NCI-H2227 (cell line): ENCODE data around the gene MMP19.
"Not testable (repeated sequence)": the region's sequence is repeated elsewhere in the genome, so short reads cannot be mapped to it uniquely, and the experiment has no call there.

Experiments
- DNase-seq: peaks from one replicate; lab custom pipeline; 2025; ENCODE audit not compliant: unreplicated experiment; lab: John Stamatoyannopoulos, UW

Gene MMP19

DNA sequence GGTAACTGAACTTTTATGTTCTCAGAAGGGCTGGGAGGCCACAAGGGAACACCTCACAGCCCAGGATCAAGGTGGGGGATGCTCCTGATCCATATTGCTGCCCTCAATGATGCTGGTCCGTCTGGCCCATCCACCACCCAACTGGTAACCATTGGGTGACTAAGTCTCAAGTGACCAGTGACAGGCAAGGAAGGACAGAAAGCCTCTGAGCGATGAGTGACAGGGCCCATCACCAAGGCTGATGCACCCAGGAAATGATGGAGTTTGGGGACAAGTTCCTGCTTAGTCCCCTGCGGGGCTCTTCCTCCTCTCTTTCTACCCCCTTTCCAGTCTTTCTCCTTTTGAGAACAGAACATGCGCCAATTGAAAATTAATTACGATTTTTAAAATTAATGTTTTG lies 2.6 kb upstream of the MMP19 start:
- DNase-seq = no peak

DNA sequence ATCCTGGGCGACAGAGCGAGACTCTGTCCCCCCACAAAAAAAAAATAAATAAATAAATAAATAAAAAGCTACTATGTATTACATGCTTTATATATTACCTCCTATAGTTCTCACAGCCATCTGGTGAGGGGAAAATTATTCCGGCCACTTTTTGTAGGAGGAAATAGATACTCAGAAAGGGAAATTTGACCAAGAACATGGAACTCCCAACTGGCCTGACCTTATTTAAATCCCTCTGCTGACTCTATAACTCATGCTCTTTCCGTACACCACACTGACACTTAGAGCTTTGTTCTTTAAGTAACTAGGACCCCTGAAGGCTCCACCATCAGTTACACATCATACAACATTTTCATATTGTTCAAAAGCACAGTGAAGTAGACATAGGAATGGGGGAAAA lies 2.2 kb upstream of the MMP19 start:
- DNase-seq = no peak

DNA sequence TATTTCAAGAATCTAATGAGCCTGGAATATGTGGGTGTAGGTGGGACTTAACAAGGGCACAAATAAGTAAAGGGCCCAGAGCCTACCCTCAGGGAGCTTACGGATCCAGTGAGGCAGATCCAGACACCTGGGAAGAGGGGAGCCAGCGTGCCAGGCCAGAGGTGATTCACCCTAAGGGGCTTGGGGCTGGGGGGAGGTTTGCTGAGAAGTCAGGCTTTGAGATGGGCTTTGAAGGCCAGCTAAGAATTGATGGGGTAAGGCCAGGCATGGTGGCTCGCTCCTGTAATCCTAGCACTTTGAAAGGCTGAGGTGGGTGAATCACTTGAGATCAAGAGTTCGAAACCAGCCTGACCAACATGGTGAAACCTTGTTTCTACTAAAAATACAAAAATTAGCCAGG lies 695 bp upstream of the MMP19 start:
- DNase-seq = no peak

DNA sequence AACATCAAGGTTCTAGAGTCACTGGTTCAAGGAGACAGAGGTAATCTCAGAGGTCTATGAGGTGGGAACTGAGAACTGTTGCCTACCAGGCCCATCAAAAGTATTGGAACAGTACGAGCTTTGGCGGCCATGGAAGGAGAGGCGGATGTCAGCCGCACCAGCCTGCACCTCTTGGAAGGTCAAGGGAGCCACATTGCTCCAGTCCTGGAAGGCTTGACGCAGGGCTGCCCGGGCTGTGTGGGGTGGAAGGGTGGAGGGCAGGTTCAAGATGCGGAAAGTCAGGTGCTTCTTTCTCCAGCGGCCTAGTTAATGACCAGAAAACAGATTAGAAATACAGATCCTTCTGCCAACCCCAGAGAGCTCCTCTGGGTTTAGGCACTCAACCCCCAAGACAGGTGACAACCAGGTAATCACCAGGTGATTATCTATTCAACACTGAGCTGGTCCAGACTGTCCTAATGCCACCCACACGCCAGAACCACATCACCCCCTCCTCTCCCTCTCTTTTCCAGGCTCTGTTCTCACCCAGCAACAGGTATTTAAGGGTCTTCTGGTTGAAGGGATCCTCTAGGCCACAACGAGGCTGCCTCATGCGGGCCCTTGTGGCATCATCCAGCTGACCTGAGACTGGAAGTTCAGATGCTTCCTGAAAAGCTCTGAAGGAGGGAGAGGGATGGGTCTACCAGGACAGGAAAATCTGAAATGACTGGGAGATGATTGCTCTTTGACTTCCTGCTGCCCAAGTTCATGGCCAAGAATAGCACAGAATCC lies 2.0 kb downstream of the MMP19 start:
- DNase-seq = no peak

DNA sequence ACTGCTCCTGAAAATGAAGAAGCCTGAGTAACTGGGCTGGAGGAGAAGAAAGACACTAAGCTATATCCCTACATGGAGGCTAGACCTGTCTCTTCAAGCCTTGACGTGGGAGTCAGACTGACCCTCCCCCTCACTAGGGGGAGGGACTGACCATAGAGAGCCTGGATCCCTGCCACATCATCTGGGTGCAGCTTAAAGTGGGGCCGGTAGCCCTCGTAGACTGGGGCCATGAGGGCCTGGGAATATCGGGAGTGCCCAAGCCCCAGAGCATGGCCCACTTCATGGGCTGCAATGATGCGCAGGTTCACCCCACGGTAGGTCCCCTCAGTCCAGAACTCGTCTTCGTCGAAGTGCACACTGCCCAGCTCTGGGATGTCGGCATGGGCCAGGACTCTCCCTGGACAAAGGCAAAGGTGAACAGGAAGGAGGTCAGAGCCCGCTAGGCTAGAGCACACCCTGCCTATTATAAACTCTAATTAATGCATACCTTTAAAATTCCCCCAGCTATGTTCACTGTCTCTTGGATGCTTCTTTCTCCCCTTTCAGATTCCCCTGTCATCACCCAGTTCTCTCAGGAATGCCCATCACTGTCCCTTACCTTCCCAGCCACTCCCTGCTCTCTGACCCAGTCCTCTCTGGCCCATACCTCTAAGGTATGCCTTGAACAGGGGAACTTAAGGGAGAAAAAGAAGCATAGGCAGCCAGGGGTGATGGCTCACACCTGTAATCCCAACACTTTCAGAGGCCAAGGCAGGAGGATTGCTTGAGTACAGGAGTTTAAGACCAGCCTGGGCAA lies 3.2 kb downstream of the MMP19 start:
- DNase-seq = no peak

DNA sequence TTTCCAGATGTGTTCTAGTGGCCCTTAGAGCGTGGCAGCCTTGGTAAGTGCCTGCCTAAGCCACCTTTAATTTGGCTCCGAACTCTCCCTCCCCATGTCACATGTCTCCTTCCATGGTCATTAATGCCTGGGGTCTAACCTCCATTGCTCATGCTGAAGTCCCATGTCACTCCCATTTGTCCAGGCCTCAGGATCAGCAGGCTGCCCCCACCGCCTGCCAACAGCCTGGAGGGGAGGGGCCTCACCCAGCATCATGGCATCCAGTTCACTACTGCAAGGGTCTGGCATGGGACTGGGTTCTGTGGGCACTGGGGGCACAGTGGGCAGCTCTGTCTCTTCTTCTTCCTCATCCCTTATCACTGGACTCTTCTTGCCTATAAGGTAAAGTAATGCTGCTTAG lies 4.4 kb downstream of the MMP19 start:
- DNase-seq = no peak

DNA sequence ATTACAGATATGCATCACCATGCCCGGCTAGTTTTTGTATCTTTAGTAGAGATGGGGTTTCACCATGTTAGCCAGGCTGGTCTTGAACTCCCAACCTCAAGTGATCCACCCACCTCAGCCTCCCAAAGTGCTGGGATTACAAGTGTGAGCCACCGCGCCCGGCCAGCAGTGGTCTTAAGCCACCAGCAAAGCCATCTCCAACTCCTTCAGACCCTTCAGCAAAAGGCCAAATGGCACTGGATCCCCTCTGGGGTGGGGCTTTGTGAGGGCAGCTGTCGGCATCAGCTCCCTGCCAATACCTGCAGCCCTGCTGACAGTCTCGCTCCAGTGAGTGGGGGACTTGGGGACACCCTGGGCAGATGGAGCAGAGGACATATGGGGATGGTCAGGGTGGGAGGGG lies 8.3 kb downstream of the MMP19 start:
- DNase-seq = not testable (repeated sequence)

DNA sequence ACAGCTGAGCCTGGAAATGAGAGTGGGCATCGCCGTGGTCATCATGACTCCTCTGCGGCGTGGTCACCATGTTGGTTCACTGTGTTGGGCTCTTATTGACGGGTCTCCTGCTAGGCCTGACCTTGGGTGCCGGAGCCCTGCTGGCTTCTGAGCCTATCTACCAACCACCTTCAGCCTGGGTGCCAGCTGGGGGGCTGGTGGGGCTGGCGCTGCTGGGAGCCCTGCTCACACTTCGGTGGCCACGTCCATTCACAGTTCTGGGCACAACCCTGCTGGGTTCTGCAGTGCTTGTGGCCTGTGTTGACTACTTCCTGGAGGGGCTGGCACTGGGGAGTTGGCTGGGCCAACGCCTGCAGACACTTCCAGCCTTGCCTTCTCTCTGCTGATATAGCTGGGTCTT lies 9.7 kb downstream of the MMP19 start:
- no peak for DNase-seq

DNA sequence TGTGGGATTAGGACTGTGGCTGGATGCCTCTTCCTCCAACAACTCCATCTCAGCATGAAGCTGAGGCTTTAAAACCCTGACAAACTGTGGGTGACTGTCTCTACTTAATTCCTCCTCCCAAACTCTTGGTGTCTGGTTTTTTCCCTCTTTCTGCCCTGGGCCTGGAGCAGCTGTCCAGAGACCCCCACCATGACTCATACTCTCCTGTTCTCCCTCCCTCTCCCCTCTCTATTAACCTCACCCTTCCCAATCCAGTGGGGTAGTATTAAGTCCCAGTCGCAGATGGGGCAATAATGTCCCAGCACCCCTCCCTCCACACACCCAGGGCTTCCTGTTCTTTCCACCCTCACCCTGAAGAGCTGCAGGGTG lies 11.3 kb downstream of the MMP19 start:
- DNase-seq = no peak

DNA sequence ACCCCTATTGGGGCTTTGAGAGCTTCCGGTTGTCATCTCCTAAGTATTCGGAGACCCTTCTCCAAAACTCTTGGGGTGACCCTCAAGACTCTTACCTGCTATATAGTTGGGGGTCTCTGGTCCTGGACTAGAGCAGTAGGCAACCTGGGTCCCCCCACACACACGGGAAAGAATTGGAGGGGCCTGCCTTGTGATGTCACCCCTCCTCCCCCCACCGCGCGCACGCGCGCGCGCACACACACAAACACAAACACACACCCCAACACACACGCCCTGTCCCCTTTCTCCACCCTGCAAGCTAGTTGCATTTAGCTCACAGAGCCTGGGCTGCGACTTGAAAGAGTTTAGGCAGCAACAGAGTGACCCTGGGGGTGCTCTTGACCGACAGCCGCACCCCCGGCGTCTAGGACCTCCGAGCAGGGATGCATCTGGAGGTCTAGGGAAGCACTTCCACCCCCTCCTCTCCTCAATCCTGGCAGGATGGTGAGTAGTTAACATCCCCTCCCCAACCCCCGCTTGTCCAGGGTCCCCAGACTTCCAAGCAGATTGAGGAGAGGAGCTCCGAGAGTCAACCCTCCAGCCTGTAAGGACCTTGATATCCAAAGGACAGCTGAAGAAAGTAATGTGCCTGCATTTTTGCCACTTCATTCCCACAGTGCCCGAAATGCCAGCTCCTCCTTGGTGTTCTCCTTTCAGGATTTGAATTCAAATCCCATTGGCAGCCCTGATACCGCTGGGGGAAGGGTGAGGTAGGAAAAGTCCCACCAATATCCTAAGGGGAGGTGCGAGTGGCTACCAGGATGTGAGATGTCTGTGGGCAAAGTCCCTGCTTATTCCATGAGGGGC lies 11.9 kb downstream of the MMP19 start:
- peak; percentile 79 for DNase-seq

DNA sequence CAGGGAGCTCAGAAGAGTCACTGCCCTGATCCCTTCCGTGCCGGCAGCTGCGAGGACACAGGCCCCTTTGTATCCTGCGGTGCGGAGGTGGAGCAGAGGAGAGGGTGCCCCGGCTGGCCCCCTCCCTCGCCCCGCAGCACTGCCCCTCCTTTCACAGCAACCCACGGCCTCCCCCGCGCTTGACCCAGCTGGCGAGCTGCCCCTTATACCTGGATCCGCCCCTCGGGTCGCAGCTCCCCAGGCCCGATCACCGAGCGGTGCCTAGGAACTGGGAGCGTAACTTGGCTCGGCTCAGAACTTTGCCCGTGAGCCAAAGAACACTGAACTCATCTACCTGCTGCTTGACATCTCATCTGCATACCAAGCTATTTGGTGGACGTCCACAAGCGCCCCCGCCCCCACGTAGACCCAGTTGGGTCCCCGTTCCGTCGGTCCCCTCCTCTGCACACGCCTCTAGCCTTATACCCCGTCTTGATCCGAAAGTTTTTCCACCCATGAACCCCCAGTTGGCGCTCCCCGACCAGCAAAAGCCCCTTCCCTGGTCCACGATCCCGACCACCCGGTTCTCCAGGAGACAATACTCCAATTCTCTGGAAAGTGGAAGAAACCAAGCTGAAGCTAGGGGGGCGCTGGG lies 12.7 kb downstream of the MMP19 start:
- no peak for DNase-seq

DNA sequence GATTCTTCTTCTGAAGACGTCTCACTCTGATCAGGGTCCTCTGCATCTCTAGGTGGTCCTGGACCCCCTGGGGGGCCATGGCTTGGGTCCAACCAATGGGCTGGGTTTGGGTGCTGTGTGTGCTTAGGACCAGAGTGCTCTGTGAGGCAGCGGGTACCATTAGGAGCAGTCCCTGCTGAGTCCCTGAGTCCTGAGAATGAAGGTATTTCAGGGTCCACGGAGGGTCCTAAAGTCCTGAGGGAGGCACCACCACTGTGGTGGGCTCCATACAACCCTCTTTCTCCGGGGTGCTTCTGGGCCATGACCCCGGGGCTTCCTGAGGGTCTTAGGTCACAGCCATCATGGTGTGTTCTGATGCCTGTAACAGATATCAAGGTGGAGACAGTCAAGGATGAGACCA lies 14.4 kb downstream of the MMP19 start:
- no peak for DNase-seq

DNA sequence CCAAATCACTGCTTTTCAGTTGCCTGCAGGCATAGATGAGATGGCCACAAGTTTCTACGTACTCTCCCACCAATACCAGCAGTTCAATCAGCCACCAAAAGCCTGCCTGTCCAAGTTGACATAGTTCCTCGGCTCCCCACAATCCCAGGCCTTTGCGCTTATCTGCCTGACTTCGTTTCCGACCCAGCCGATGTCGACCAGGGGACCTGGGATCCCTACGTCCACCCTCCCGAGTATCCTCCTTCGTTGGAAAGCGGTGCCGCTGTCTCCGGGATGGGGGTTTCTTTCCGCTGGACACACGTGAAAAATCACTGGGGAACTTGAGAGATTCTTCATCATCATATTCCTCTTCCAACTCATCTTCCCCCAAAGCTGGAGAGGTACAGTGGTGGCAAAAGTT lies 14.9 kb downstream of the MMP19 start:
- DNase-seq = no peak

DNA sequence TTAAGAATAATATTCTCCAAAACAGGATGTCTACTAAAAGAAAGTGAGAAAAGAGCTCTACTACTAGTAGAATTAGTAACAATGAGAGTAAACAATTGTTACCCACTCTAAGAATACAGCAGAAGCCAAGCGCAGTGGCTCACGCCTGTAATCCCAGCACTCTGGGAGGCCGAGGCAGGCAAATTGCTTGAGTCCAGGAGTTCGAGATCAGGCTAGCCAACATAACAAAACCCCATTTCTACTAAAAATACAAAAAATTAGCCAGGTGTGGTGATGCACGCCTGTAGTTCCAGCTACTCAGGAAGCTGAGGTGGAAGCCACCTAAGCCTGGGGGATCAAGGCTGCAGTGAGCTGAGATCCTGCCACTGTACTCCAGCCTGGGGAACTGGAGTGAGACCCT lies 18.0 kb downstream of the MMP19 start:
- DNase-seq = no peak

DNA sequence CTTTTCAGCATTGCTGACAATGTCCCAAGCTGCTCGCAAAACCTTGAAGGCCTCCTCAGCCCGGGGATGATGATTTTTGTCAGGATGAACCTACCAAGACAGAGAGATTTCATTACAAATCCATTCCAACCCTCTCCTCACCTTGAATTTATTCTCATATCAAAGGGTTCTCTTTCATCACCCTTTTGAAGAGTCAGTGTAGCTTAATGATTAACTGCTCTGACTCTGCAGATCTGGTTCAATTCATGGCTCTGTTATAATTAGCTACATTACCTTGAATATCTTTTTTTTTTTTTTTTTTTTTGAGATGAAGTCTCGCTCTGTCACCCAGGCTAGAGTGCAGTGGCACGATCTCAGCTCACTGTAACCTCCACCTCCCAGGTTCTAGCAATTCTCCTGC lies 19.3 kb downstream of the MMP19 start:
- no peak for DNase-seq

DNA sequence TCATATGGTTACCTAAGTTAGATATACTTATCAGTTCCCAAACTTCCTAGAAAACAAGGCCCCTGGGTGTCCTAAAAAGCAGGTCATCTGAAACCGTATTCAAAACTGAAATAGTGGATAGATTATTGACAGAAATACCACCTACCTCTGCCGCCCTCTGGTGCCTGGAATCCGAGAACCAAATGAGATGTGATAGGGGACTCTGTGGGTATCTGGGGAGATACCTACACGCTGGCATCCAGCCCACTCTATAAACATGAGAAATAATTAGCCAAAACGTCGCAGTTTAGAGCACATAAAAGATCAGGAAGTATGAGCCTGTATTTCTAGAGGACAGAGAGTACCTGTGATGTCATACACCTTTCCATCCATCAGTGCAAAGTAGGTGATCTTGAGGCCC lies 20.5 kb downstream of the MMP19 start:
- no peak for DNase-seq

DNA sequence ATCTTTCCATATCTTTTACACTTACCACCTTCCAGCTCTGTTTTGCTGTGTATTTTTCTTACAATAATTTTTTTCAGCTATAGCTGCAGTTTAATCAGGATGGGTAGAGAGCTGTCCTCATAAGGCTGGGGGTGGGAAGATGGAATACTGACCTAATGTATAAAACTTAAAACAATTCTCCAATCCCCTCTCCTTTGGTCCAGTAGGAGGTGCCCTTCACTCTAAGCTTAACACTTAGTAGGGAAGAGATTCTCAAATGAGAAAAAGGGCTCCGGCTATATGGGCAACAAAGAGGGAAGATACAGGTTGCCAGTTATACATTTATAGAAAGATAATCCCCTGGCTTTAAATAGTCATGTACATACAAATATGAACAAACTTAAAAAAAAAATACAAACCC lies 22.1 kb downstream of the MMP19 start:
- DNase-seq = no peak

DNA sequence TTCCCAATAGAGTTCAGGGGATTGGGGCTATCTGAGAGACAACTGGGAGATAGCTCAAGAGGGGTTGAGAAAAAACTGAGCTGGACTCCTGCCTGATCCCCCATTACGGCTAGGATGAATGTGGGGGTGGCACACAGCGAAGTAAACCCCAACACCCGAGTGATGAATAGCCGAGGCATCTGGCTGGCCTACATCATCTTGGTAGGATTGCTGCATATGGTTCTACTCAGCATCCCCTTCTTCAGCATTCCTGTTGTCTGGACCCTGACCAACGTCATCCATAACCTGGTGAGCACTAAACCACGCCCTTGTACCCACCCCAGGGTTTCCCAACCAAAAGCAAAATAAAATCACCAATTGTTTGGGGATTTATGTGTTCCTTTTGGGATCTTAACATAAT lies 23.9 kb downstream of the MMP19 start:
- DNase-seq = no peak

DNA sequence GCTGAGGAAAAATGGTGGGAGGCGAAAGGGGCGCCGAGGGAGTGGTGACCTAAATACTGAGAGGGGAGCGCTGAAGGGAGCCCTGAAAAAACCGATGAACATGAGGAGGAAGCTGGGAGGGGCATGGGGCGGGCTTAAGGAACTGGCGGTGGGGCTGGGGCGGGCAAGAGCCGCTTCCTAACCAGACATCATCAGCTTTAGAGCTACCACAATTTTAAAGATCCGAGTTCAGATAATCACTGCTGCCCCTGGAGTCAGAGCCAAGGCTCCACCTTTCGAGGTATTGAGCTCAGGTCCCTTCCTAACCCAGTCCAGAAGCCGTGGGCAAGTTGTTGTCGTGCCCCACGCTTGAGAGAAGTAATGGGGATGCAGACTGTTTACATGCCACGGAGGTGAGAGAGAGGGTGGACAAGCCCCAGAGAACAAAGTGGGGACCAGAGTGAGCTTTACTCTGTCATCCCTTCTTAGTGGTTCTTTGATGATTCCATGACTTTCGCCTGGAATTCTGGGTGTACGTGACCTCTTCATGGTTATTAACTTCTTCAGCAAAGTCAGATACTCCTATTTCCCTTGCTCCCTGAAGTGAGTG lies 24.5 kb downstream of the MMP19 start:
- DNase-seq = no peak

DNA sequence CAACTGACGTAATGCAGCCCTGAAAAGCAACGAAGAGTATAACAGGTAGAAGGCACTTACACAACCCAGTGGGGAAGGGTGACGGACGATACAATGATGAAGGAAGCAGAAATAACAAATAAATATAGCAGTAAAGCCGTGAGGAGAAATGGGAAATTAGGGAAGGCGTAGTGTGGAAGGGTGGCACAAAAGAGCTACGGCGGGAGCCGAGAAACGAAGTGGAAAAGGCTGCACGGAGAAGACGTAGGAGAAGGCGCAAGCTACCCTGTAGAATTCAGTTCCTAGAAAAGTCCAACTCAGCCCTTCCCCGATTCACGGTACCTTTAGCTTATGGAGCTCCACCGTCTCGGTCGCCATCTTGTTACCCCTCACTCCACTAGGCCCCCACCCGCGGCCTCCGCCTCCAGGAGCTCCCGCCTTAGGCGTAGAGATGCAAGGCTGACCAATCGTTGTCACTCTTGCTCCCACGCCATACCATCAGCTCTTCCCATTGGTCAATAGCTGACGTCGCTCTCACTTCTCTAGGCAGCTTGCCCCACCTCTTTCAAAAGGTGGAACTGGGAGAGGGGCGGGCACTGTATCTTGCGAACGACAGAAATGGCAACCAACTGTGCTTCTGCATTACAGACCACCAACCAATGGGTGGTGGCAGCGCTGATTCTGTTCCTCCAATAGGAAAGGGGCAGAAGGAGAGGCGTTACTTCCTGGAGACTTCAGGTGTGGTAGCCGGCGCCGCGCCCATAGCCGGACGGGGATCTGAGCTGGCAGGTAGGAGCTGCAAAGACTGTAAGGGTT lies 25.2 kb downstream of the MMP19 start, which contains the start of the genes ORMDL2 and SARNP:
ORMDL2 (plus strand) TSS at position 697 of the 795 bp plus-strand sequence. CDS start 959 bp downstream, outside the sequence.
SARNP (minus strand) TSS at position 380 of the 795 bp plus-strand sequence; CDS start at position 357, 23 bp downstream.
- DNase-seq = peak; percentile 98
